GM19372 (cell line): ENCODE measurements around the gene NTRK3.

ENCODE experiments used
- ATAC-seq: cut with Tn5 transposase; IDR thresholded peaks from one replicate; pipeline ENCODE4 v1.9.1; 2021; ENCODE audit warnings: mild to moderate bottlenecking, low read depth, moderate library complexity; ENCODE audit not compliant: unreplicated experiment

NTRK3 gene

GRCh38 chr15:88258093-88258641 lies 1.6 kb upstream of the NTRK3 start:
- no peak for ATAC-seq

GRCh38 chr15:88257311-88258092 lies 963 bp upstream of the NTRK3 start:
- no peak for ATAC-seq

- ATAC-seq, result no peak
Measured at GRCh38 chr15:88255484-88256278, 858 bp downstream of the NTRK3 start.

- ATAC-seq, result no peak
Measured at GRCh38 chr15:88255087-88255483, 1.5 kb downstream of the NTRK3 start.

GRCh38 chr15:88252441-88252840 lies 4.1 kb downstream of the NTRK3 start:
- no peak for ATAC-seq

GRCh38 chr15:88250826-88251225 lies 5.7 kb downstream of the NTRK3 start:
- no peak for ATAC-seq

- no peak for ATAC-seq
Measured at GRCh38 chr15:88249220-88249619, 7.3 kb downstream of the NTRK3 start.

GRCh38 chr15:88247914-88248313 lies 8.6 kb downstream of the NTRK3 start:
- no peak for ATAC-seq

GRCh38 chr15:88246666-88247446 lies 9.7 kb downstream of the NTRK3 start:
- ATAC-seq, result peak; percentile 81

GRCh38 chr15:88246081-88246480 lies 10.5 kb downstream of the NTRK3 start:
- ATAC-seq, result no peak

- peak; percentile 44 for ATAC-seq
Measured at GRCh38 chr15:88243895-88244787, 12.4 kb downstream of the NTRK3 start.

- no peak for ATAC-seq
Measured at GRCh38 chr15:88242586-88243555, 13.7 kb downstream of the NTRK3 start.

GRCh38 chr15:88241461-88241860 lies 15.1 kb downstream of the NTRK3 start:
- no peak for ATAC-seq

GRCh38 chr15:88241060-88241459 lies 15.5 kb downstream of the NTRK3 start:
- ATAC-seq, result no peak

- no peak for ATAC-seq
Measured at GRCh38 chr15:88239594-88239993, 16.9 kb downstream of the NTRK3 start.

- no peak for ATAC-seq
Measured at GRCh38 chr15:88238618-88239430, 17.7 kb downstream of the NTRK3 start.

- ATAC-seq, result no peak
Measured at GRCh38 chr15:88234711-88235110, 21.8 kb downstream of the NTRK3 start.

GRCh38 chr15:88233921-88234320 lies 22.6 kb downstream of the NTRK3 start:
- ATAC-seq, result no peak
